ENCODE data around the gene DGCR8.

- TF ChIP-seq POLR2A (IDR thresholded peaks at IDR 0.05): no peak
- TF ChIP-seq, protein P1, sequence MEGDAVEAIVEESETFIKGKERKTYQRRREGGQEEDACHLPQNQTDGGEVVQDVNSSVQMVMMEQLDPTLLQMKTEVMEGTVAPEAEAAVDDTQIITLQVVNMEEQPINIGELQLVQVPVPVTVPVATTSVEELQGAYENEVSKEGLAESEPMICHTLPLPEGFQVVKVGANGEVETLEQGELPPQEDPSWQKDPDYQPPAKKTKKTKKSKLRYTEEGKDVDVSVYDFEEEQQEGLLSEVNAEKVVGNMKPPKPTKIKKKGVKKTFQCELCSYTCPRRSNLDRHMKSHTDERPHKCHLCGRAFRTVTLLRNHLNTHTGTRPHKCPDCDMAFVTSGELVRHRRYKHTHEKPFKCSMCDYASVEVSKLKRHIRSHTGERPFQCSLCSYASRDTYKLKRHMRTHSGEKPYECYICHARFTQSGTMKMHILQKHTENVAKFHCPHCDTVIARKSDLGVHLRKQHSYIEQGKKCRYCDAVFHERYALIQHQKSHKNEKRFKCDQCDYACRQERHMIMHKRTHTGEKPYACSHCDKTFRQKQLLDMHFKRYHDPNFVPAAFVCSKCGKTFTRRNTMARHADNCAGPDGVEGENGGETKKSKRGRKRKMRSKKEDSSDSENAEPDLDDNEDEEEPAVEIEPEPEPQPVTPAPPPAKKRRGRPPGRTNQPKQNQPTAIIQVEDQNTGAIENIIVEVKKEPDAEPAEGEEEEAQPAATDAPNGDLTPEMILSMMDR (IDR thresholded peaks at IDR 0.05): no peak
These were observed 28.8 kb downstream of the DGCR8 start for GRCh38 chr22:20108757-20109230.
